Neuronal stem cell (in vitro differentiated cells): ENCODE results near the gene FBXO47.

Experiments used
- DNase-seq: peaks from one replicate; pipeline ENCODE4 v3.0.0-alpha.2; 2013; ENCODE audit warnings: low spot score
- H2AFZ ChIP-seq: one replicate; pipeline ENCODE4 v1.6.1; 2013; ENCODE audit warnings: mild to moderate bottlenecking, low read length, inconsistent platforms
- H2AK5ac ChIP-seq: 2 replicates; pipeline ENCODE4 v1.6.1; 2013; ENCODE audit warnings: low read depth, mild to moderate bottlenecking, inconsistent platforms, low read length, moderate library complexity, mixed read lengths
- H2BK120ac ChIP-seq: 2 replicates; pipeline ENCODE4 v1.6.1; 2013; ENCODE audit warnings: low read depth, mild to moderate bottlenecking, inconsistent platforms, low read length, moderate library complexity, mixed read lengths
- H2BK12ac ChIP-seq: one replicate; pipeline ENCODE4 v1.6.1; 2013; ENCODE audit warnings: low read length, inconsistent platforms
- H2BK15ac ChIP-seq: 2 replicates; pipeline ENCODE4 v1.6.1; 2013; ENCODE audit warnings: mild to moderate bottlenecking, low read length, inconsistent platforms, mixed read lengths
- H2BK5ac ChIP-seq: one replicate; pipeline ENCODE4 v1.6.1; 2013; ENCODE audit warnings: inconsistent platforms, mild to moderate bottlenecking, low read length, moderate library complexity
- H3K14ac ChIP-seq: one replicate; pipeline ENCODE4 v1.6.1; 2013; ENCODE audit warnings: low read length, inconsistent platforms
- H3K18ac ChIP-seq: 2 replicates; pipeline ENCODE4 v1.6.1; 2013; ENCODE audit warnings: low read length, inconsistent platforms
- H3K23ac ChIP-seq: 2 replicates; pipeline ENCODE4 v1.6.1; 2013; ENCODE audit warnings: low read depth, mild to moderate bottlenecking, mixed read lengths, low read length, inconsistent platforms; ENCODE audit not compliant: poor library complexity
- H3K27ac ChIP-seq: replicated peaks from 3 replicates; pipeline ENCODE4 v1.5.1; 2013; ENCODE audit warnings: low read length, inconsistent platforms
- H3K27me3 ChIP-seq, 3 experiments: 2 replicates each; pipeline ENCODE4 v1.6.1; 2013; ENCODE audit warnings: low read length in 3 of 3, mild to moderate bottlenecking in 2 of 3, inconsistent platforms in 1 of 3, low read depth in 1 of 3, mixed read lengths in 1 of 3, moderate library complexity in 1 of 3; ENCODE audit not compliant: control insufficient read depth in 3 of 3, insufficient read depth in 3 of 3
- H3K36me3 ChIP-seq, 2 donors: replicated peaks in 1 of 2; 2 replicates each; pipeline ENCODE4 v1.6.1; 2013; ENCODE audit warnings: low read length in 2 of 2; ENCODE audit not compliant: control insufficient read depth in 2 of 2, insufficient read depth in 2 of 2
- H3K4ac ChIP-seq: 2 replicates; pipeline ENCODE4 v1.6.1; 2013; ENCODE audit warnings: inconsistent platforms, mild to moderate bottlenecking, low read length, moderate library complexity
- H3K4me1 ChIP-seq, 2 donors: 1 replicate in 1 of 2; 2 replicates in 1 of 2; pipeline ENCODE4 v1.6.1; 2013; ENCODE audit warnings: low read length in 2 of 2, low read depth in 1 of 2; ENCODE audit not compliant: control insufficient read depth in 2 of 2, insufficient read depth in 1 of 2
- H3K4me2 ChIP-seq: one replicate; pipeline ENCODE4 v1.6.1; 2013; ENCODE audit warnings: mild to moderate bottlenecking, low read length, inconsistent platforms; ENCODE audit not compliant: insufficient read depth, poor library complexity, severe bottlenecking
- H3K4me3 ChIP-seq, 2 donors: 2 replicates each; pipeline ENCODE4 v1.5.1; 2013; ENCODE audit warnings: low read length in 2 of 2, mild to moderate bottlenecking in 2 of 2, inconsistent platforms in 1 of 2, moderate library complexity in 1 of 2
- H3K79me1 ChIP-seq: one replicate; pipeline ENCODE4 v1.6.1; 2013; ENCODE audit warnings: low read depth, mild to moderate bottlenecking, inconsistent platforms, low read length, moderate library complexity
- H3K9ac ChIP-seq: one replicate; pipeline ENCODE4 v1.6.1; 2013; ENCODE audit warnings: mild to moderate bottlenecking, low read depth, low read length, inconsistent platforms; ENCODE audit not compliant: poor library complexity
- H3K9me3 ChIP-seq, 2 donors: replicated peaks in 1 of 2; 2 replicates each; pipeline versions ENCODE3 to v1.6.1; 2013; ENCODE audit warnings: low read length in 2 of 2, mild to moderate bottlenecking in 2 of 2, inconsistent platforms in 1 of 2, low read depth in 1 of 2, mixed read lengths in 1 of 2, moderate library complexity in 1 of 2; ENCODE audit not compliant: control insufficient read depth in 2 of 2, insufficient read depth in 1 of 2
- H4K8ac ChIP-seq: one replicate; pipeline ENCODE4 v1.6.1; 2013; ENCODE audit warnings: low read depth, mild to moderate bottlenecking, inconsistent platforms, low read length, moderate library complexity
- H4K91ac ChIP-seq: one replicate; pipeline ENCODE4 v1.6.1; 2013; ENCODE audit warnings: low read length, low read depth, mild to moderate bottlenecking, inconsistent platforms; ENCODE audit not compliant: poor library complexity
- WGBS, 2 donors: extraction: QIAGEN DNeasy Blood & Tissue Kit; methylation state at CpG; one replicate each; pipeline ENCODE4 v1.1.7; 2013; ENCODE audit warnings: missing lambda C conversion rate in 2 of 2, mixed read lengths in 1 of 2; ENCODE audit not compliant: insufficient read length in 2 of 2, insufficient replicate concordance in 1 of 2; ENCODE audit errors: extremely low coverage in 2 of 2; 5-methylcytosine and 5-hydroxymethylcytosine counted together

Gene FBXO47

DNA sequence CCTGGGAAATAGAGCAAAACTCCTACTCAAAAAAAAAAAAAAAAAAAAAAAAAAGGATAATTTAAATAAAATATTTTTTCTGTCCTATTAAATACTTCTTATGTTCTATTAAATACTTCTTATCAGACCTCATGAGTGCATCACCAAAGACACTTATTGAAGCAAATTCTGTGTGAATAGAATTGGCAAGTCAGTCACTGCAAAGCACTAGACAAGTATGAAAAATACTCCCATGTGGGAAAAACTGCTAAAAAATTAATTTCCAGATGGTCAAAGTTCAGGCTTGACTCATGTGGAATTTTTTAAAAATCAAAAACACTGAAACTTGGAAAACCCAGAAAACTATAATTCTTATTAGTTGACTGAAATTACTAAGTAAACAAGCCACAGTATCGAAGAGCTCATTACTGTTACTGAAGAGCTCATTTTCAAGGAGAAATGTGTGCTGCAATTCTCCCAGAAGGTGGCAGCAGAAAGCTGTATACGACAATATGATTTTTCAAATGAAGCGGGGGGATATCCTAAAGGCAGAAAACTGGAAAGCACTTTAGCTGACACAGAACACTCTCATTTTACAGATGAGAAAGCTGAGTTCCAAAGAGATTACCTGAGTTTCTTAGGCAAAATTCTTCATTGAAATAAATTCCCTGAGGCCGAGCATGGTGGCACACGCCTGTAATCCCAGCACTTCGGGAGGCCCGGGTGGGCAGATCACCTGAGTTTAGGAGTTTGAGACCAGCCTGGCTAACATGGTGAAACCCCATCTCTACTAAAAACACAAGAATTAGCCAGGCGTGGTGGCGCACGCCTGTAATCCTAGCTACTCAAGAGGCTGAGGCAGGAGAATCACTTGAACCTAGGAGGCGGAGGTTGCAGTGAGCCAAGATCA, 15.9 kb upstream of the FBXO47 start:
- H3K9ac ChIP-seq: no peak overlapping the region
- peak; percentile 54 for DNase-seq
- WGBS, 2 donors: no CpG with 5 or more reads among the region's 11 CpGs

DNA sequence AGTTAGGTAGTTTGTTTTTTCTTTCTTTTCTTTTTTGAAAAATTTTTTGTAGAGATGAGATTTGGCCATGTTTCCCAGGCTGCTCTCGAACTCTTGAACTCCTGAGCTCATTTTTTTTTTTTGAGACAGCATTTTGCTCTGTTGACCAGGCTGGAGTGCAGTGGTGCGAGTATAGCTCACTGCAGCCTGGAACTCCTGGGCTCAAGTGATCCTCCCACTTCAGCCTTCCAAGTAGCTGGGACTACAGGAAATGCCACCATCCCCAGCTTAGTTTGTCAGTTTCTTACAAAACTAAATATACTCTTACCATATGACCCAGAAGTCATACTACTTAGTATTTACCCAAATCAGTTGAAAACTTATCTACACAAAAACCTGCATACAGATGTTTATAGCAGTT, 14.4 kb upstream of the FBXO47 start:
- Histone ChIP-seq H3K36me3 (no peaks in the 10 kb centered on the region), H3K14ac (no peak overlapping the region), H2AFZ (no peak overlapping the region), H2BK15ac (no peak overlapping the region), H3K4me3 (no peak overlapping the region), H3K4me2 (no peak overlapping the region), H3K9me3 (no peaks in the 10 kb centered on the region), H4K91ac (no peak overlapping the region), H2BK120ac (no peak overlapping the region), H3K18ac (no peak overlapping the region), H3K4me1 (no peaks in the 10 kb centered on the region), H3K9ac (no peak overlapping the region), H3K4ac (no peak overlapping the region), H3K79me1 (no peaks in the 10 kb centered on the region), H3K27ac (no peak overlapping the region), H2AK5ac (no peak overlapping the region), H3K23ac (no peak overlapping the region), H2BK12ac (no peak overlapping the region), H3K27me3 (no peaks in the 10 kb centered on the region), H4K8ac (no peak overlapping the region), H2BK5ac (no peak overlapping the region)
- WGBS, 2 donors: no CpG with 5 or more reads among the region's 2 CpGs
- DNase-seq: no peak

More for the DNA sequence above, 15.9 kb upstream of the FBXO47 start:
- Histone ChIP-seq H2BK5ac (no peak overlapping the region), H3K14ac (no peak overlapping the region), H3K27me3 (peaks cover 0 to 3% (median 0%) of the 10 kb centered on the region in 3 experiments), H2AFZ (no peak overlapping the region), H2BK120ac (no peak overlapping the region), H4K8ac (no peak overlapping the region), H3K79me1 (no peaks in the 10 kb centered on the region), H3K9me3 (no peaks in the 10 kb centered on the region), H2BK12ac (peak overlapping the region; percentile 16), H3K27ac (no peak overlapping the region), H3K23ac (no peak overlapping the region), H3K36me3 (no peaks in the 10 kb centered on the region), H2AK5ac (no peak overlapping the region), H3K4me1 (no peaks in the 10 kb centered on the region), H3K4ac (no peak overlapping the region), H4K91ac (no peak overlapping the region), H3K18ac (no peak overlapping the region), H3K4me3 (no peak overlapping the region), H2BK15ac (no peak overlapping the region), H3K4me2 (no peak overlapping the region)

DNA sequence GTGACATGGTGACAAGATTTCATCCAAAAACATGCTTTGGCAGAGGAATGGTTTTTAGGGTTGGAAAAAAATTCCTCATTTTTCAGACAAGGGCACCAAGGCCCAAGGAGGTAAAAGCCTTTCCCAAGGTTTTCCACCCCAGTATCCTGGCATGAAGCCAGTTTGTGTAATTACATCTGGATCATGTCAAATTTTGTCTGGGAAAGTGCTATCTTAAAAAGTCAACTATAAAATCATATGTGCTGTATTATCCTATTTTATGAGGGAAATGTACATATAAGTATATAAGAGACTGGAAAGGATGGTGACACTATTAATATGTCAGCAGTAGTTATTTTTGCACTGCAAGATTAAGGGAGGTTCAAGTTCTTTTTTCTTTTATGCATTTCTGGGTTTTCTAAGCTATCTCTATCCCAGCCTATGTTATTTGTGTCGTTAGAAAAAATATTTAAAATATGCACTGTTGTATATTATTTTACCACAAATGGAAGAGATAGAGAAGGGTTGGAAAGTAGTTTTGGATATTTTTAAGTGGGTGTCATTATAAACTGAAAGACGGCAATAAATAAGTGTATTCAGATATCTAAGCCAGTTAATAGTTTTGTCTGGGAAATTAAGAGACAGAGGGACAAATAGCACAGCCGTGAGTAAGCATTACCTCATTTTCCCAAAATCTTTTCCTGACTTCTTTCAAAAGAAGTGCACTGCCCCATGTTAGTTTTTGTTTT, 13.5 kb upstream of the FBXO47 start:
- WGBS, 2 donors: 100% methylated on average over 1 of the region's 3 CpGs; no CpG with 5 or more reads in 1 of the 2 donors
- no peak overlapping the region for H2AK5ac ChIP-seq

DNA sequence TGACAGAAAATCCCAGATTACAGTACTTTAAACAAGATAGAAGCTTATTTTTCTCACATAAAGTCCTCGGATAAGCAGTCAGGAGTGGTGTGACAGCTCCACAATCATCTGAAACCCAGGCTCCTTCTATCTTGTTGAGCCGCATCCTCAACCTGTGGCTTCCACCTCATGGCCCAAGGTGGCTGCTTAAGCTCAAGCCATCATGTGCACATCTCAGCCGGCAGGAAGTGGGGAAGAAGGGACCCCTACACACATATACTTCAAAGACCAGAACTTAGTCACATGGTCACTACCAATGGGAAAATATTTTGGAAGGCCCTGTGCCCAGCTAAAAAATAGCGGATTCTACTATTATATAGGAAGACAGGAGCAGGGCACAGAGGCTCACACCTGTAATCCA, 11.0 kb upstream of the FBXO47 start:
- WGBS, 2 donors: no CpG with 5 or more reads among the region's 4 CpGs

More for the DNA sequence above, 13.5 kb upstream of the FBXO47 start:
- no peaks in the 10 kb centered on the region for H3K27me3 ChIP-seq
- H2BK120ac ChIP-seq: no peak overlapping the region
- H3K18ac ChIP-seq: no peak overlapping the region
- H3K4me2 ChIP-seq: no peak overlapping the region
- no peak overlapping the region for H2BK5ac ChIP-seq
- no peak overlapping the region for H4K8ac ChIP-seq
- H2BK15ac ChIP-seq: no peak overlapping the region
- H3K14ac ChIP-seq: no peak overlapping the region
- H4K91ac ChIP-seq: no peak overlapping the region
- no peaks in the 10 kb centered on the region for H3K4me1 ChIP-seq
- no peaks in the 10 kb centered on the region for H3K36me3 ChIP-seq
- no peaks in the 10 kb centered on the region for H3K79me1 ChIP-seq
- no peak overlapping the region for H3K23ac ChIP-seq
- H2BK12ac ChIP-seq: no peak overlapping the region
- no peak for DNase-seq
- H2AFZ ChIP-seq: no peak overlapping the region
- H3K4ac ChIP-seq: no peak overlapping the region
- no peak overlapping the region for H3K27ac ChIP-seq
- H3K9ac ChIP-seq: no peak overlapping the region
- no peak overlapping the region for H3K4me3 ChIP-seq
- H3K9me3 ChIP-seq: no peaks in the 10 kb centered on the region

More for the DNA sequence above, 11.0 kb upstream of the FBXO47 start:
- Histone ChIP-seq H3K4me2 (no peak overlapping the region), H3K27me3 (no peaks in the 10 kb centered on the region), H3K14ac (no peak overlapping the region), H4K8ac (no peak overlapping the region), H3K27ac (no peak overlapping the region), H3K4ac (no peak overlapping the region), H3K36me3 (no peaks in the 10 kb centered on the region), H3K4me1 (no peaks in the 10 kb centered on the region), H3K79me1 (no peaks in the 10 kb centered on the region), H3K18ac (no peak overlapping the region), H2BK120ac (no peak overlapping the region), H3K23ac (no peak overlapping the region), H2BK12ac (no peak overlapping the region), H2BK5ac (no peak overlapping the region), H4K91ac (no peak overlapping the region), H2AK5ac (no peak overlapping the region), H2AFZ (no peak overlapping the region), H2BK15ac (no peak overlapping the region), H3K4me3 (no peak overlapping the region), H3K9me3 (no peaks in the 10 kb centered on the region), H3K9ac (no peak overlapping the region)
- no peak for DNase-seq
